OCI-LY3 (cell line): ENCODE results near the gene DNAJB8.

ENCODE experiments used
- EZH2phosphoT487 ChIP-seq: fragments of 200-600 bp; shearing (Covaris generic); IDR thresholded peaks from 2 replicates; pipeline ENCODE4 v1.6.1; 2018; ENCODE audit warnings: antibody characterized with exemption, mixed run types, low read depth
- TF ChIP-seq, protein P1 (sequence below): fragments of 200-600, 300-600 bp; sonication (generic); IDR thresholded peaks from 2 replicates; pipeline ENCODE4 v1.5.1; 2014; ENCODE audit warnings: antibody characterized with exemption, low read length, low read depth

DNA sequence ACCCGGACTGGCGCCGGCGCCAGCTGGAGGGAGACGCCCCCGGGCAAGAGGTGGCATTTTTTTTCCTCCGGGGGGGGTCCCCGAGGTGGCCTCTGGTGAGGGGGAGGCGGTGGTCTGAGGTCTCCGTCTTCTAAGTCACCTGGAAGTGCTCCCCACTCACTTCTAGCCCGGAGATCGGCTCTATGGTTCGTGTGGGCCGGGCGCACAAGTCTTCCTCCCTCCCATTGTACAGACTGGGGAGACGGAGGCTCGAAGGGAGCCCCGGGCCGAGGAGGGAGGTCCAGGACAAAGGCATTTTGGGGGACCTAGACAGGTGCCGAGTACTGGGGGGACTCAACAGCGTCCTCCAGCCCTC lies 21.9 kb upstream of the DNAJB8 start:
- TF ChIP-seq, protein P1, sequence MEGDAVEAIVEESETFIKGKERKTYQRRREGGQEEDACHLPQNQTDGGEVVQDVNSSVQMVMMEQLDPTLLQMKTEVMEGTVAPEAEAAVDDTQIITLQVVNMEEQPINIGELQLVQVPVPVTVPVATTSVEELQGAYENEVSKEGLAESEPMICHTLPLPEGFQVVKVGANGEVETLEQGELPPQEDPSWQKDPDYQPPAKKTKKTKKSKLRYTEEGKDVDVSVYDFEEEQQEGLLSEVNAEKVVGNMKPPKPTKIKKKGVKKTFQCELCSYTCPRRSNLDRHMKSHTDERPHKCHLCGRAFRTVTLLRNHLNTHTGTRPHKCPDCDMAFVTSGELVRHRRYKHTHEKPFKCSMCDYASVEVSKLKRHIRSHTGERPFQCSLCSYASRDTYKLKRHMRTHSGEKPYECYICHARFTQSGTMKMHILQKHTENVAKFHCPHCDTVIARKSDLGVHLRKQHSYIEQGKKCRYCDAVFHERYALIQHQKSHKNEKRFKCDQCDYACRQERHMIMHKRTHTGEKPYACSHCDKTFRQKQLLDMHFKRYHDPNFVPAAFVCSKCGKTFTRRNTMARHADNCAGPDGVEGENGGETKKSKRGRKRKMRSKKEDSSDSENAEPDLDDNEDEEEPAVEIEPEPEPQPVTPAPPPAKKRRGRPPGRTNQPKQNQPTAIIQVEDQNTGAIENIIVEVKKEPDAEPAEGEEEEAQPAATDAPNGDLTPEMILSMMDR, result no peak
- no peak for TF ChIP-seq EZH2phosphoT487
